HEK293 (cell line): Measurements from ENCODE around the gene CFAP45.

Experiments
- CTCF ChIA-PET: fragments of 350-600 bp; formaldehyde crosslinking; extraction: SDS; loops from one replicate; lab custom pipeline; 2021; ENCODE audit warnings: antibody characterized with exemption; lab: Yijun Ruan, JAX
- POLR2A ChIA-PET: fragments of 300-600 bp; formaldehyde crosslinking; extraction: SDS; loops from one replicate; lab custom pipeline; 2020; ENCODE audit warnings: antibody characterized with exemption, inconsistent platforms; lab: Yijun Ruan, JAX
- H3K27ac ChIP-seq: fragments of 200-500 bp; sonication (Bioruptor generic); 2 replicates; pipeline ENCODE4 v1.5.1; 2014; ENCODE audit warnings: low read depth, low read length, control low read depth, inconsistent platforms; ENCODE audit errors: extremely low read depth
- H3K36me3 ChIP-seq, 2 experiments: fragments of 200-500 bp in 1 of 2; sonication (Bioruptor generic) in 1 of 2; 1 replicate in 1 of 2; 2 replicates in 1 of 2; pipeline ENCODE4 v1.5.1; 2014 to 2017; ENCODE audit warnings: inconsistent platforms in 2 of 2, low read length in 2 of 2; ENCODE audit not compliant: control insufficient read depth in 2 of 2, insufficient read depth in 1 of 2
- H3K4me1 ChIP-seq: fragments of 200-500 bp; sonication (Bioruptor generic); 2 replicates; pipeline ENCODE4 v1.5.1; 2014; ENCODE audit warnings: mild to moderate bottlenecking, low read length, inconsistent platforms; ENCODE audit not compliant: control insufficient read depth, insufficient read depth
- H3K4me3 ChIP-seq: 2 replicates; pipeline ENCODE4 v1.5.1; 2011; ENCODE audit warnings: low read depth, mild to moderate bottlenecking, control low read depth, low read length, moderate library complexity
- H3K9me3 ChIP-seq: fragments of 200-500 bp; sonication (Bioruptor generic); 2 replicates; pipeline ENCODE4 v1.5.1; 2014; ENCODE audit warnings: low read depth, low read length, inconsistent platforms; ENCODE audit not compliant: control insufficient read depth, insufficient read depth
- HIC1 ChIP-seq: fragments of 450-650 bp; formaldehyde crosslinking; IDR thresholded peaks from 2 replicates; pipeline ENCODE4 v1.5.1; 2016; ENCODE audit warnings: missing biosample characterization, missing genetic modification characterization
- KLF8 ChIP-seq: fragments of 450-650 bp; formaldehyde crosslinking; IDR thresholded peaks from 2 replicates; pipeline ENCODE4 v1.5.1; 2016; ENCODE audit warnings: missing biosample characterization, missing genetic modification characterization
- PRDM1 ChIP-seq: fragments of 450-650 bp; formaldehyde crosslinking; IDR thresholded peaks from 2 replicates; pipeline ENCODE4; 2016; ENCODE audit warnings: missing biosample characterization, missing genetic modification characterization
- REST ChIP-seq: fragments of 450-650 bp; formaldehyde crosslinking; IDR thresholded peaks from 2 replicates; pipeline ENCODE4 v1.5.1; 2016; ENCODE audit warnings: missing biosample characterization, missing genetic modification characterization
- SALL2 ChIP-seq: fragments of 450-650 bp; formaldehyde crosslinking; IDR thresholded peaks from 2 replicates; pipeline ENCODE4 v1.5.0; 2017; ENCODE audit warnings: missing biosample characterization, mild to moderate bottlenecking, missing genetic modification characterization, borderline replicate concordance
- TSHZ1 ChIP-seq: fragments of 450-650 bp; formaldehyde crosslinking; IDR thresholded peaks from 2 replicates; pipeline ENCODE4 v1.5.1; 2016; ENCODE audit warnings: missing biosample characterization, missing genetic modification characterization, borderline replicate concordance
- ZFP3 ChIP-seq: fragments of 450-650 bp; formaldehyde crosslinking; IDR thresholded peaks from 2 replicates; pipeline ENCODE4 v1.5.1; 2016; ENCODE audit warnings: low read depth, missing biosample characterization, missing genetic modification characterization
- ZNF114 ChIP-seq: fragments of 450-650 bp; formaldehyde crosslinking; IDR thresholded peaks from 2 replicates; pipeline ENCODE4 v1.5.0; 2017; ENCODE audit warnings: missing biosample characterization, missing genetic modification characterization
- ZNF174 ChIP-seq: fragments of 450-650 bp; formaldehyde crosslinking; IDR thresholded peaks from 2 replicates; pipeline ENCODE4 v1.5.0; 2017; ENCODE audit warnings: missing biosample characterization, mild to moderate bottlenecking, missing genetic modification characterization
- ZNF302 ChIP-seq: fragments of 450-650 bp; formaldehyde crosslinking; IDR thresholded peaks from 2 replicates; pipeline ENCODE4 v1.5.1; 2016; ENCODE audit warnings: missing biosample characterization, missing genetic modification characterization, low read depth
- ZNF426 ChIP-seq: fragments of 450-650 bp; formaldehyde crosslinking; IDR thresholded peaks from 2 replicates; pipeline ENCODE4 v1.5.1; 2017; ENCODE audit warnings: missing biosample characterization, missing genetic modification characterization, mild to moderate bottlenecking, inconsistent platforms, moderate library complexity
- ZNF544 ChIP-seq: fragments of 450-650 bp; formaldehyde crosslinking; IDR thresholded peaks from 2 replicates; pipeline ENCODE4 v1.5.0; 2017; ENCODE audit warnings: missing biosample characterization, missing genetic modification characterization
- ZSCAN16 ChIP-seq: fragments of 450-650 bp; formaldehyde crosslinking; IDR thresholded peaks from 2 replicates; pipeline ENCODE4 v1.5.1; 2016; ENCODE audit warnings: missing biosample characterization, missing genetic modification characterization
- ZSCAN18 ChIP-seq: fragments of 450-650 bp; formaldehyde crosslinking; IDR thresholded peaks from 2 replicates; pipeline ENCODE4 v1.5.1; 2016; ENCODE audit warnings: missing biosample characterization, missing genetic modification characterization
- TF ChIP-seq, protein P1 (sequence below): fragments of 450-650 bp; formaldehyde crosslinking; conservative IDR thresholded peaks from 2 replicates; pipeline ENCODE4 v1.5.1; 2016; ENCODE audit warnings: low read depth, missing biosample characterization, missing genetic modification characterization

The CFAP45 gene

DNA sequence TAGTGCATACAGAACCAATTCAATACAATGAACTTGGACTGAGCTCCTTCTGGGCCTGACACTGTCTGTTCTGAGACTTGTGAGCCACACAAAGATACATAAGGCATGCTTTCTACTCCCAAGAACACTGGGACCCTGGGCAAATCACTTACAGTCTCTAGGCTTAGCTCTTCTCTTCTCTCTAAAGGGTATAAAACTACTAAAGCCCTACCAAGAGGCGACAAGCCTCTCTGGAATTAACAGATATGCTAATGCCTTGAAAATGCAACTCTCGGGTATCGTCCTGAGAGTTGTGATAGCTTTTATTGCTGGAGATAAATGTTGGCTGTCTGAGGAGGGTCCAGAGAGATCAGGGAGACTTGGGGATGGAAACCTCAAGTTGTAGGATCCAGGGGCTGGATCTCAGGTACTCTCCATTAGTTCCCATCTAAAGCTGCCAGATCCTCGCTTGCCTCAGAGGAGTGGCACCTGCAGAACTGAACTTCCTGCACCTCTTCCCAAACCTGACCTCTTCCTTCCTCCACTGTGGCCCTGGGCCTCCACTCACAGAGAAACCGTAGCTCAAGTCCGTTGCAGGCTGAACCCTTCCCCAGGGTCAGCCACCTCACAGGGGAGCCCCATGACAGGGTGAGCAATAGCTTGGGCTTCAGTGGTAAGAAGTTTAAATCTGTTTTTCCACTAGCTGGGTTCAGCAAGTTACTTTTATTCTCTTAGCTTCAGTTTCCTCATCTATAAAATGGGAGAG lies 11.5 kb upstream of the CFAP45 start (continued):
- no peak for TF ChIP-seq SALL2 (tag by site-specific recombination)
- no peak for TF ChIP-seq ZSCAN16 (tag by site-specific recombination)
- no peak for TF ChIP-seq TSHZ1 (tag by site-specific recombination)

- Histone ChIP-seq H3K27ac (no peak overlapping the region), H3K9me3 (no peaks in the 10 kb centered on the region), H3K36me3 (no peaks in the 10 kb centered on the region), H3K4me1 (peaks cover 6% of the 10 kb centered on the region; the same call in 1 of the 2 replicates), H3K4me3 (no peak overlapping the region)
- CTCF ChIA-PET = interaction anchor here (0.9 to 2.7 kb wide), 4 partner anchors 16 to 110 kb away, joined by 3 to 18 read pairs (median 6); no protein-coding TSS in a partner anchor
- POLR2A ChIA-PET = no interaction called here
- TF ChIP-seq ZNF426 (tag by site-specific recombination) (no peak), ZSCAN18 (tag by site-specific recombination) (no peak), ZNF174 (tag by site-specific recombination) (no peak), ZNF302 (tag by site-specific recombination) (no peak), ZNF544 (no peak), ZNF114 (tag by site-specific recombination) (no peak), KLF8 (no peak), HIC1 (no peak), PRDM1 (tag by site-specific recombination) (no peak), REST (no peak), ZFP3 (tag by site-specific recombination) (no peak)
- TF ChIP-seq, protein P1, sequence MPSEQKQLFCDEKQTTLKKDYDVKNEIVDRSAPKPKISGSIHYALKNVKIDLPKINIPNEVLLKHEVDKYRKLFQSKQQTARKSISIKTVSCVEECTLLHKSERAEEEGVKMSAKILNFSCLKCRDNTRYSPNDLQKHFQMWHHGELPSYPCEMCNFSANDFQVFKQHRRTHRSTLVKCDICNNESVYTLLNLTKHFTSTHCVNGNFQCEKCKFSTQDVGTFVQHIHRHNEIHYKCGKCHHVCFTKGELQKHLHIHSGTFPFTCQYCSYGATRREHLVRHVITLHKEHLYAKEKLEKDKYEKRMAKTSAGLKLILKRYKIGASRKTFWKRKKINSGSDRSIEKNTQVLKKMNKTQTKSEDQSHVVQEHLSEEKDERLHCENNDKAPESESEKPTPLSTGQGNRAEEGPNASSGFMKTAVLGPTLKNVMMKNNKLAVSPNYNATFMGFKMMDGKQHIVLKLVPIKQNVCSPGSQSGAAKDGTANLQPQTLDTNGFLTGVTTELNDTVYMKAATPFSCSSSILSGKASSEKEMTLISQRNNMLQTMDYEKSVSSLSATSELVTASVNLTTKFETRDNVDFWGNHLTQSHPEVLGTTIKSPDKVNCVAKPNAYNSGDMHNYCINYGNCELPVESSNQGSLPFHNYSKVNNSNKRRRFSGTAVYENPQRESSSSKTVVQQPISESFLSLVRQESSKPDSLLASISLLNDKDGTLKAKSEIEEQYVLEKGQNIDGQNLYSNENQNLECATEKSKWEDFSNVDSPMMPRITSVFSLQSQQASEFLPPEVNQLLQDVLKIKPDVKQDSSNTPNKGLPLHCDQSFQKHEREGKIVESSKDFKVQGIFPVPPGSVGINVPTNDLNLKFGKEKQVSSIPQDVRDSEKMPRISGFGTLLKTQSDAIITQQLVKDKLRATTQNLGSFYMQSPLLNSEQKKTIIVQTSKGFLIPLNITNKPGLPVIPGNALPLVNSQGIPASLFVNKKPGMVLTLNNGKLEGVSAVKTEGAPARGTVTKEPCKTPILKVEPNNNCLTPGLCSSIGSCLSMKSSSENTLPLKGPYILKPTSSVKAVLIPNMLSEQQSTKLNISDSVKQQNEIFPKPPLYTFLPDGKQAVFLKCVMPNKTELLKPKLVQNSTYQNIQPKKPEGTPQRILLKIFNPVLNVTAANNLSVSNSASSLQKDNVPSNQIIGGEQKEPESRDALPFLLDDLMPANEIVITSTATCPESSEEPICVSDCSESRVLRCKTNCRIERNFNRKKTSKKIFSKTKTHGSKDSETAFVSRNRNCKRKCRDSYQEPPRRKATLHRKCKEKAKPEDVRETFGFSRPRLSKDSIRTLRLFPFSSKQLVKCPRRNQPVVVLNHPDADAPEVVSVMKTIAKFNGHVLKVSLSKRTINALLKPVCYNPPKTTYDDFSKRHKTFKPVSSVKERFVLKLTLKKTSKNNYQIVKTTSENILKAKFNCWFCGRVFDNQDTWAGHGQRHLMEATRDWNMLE (tag by site-specific recombination) = no peak
Measured at GRCh38 chr1:159908031-159908940, 8.3 kb upstream of the CFAP45 start.
